Superior temporal gyrus (tissue), 1 donor: ENCODE results near the gene CRACDL.
A peak's percentile ranks its signal among the peaks of the same experiment; 100 is the strongest.

Experiments
- DNase-seq: peaks from one replicate; pipeline ENCODE4 v3.0.0-alpha.2; 2016; ENCODE audit errors: extremely low spot score

CRACDL gene

DNA sequence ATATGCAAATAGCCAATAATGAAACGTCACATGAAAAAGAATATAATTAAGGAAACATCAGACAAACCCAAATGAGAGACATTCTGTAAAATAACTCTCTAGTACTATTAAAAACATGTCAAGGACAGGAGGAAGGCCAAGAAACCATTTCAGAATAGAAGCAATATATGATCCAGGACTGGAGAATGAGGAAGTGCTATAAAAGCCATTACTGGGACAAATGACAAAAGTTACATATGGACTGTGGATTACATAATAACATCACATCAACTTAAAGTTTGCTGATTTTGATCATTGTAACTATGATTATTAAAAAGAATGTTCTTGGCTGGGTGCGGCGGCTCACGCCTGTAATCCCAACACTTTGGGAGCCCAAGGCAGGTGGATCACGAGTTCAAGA is 81.3 kb downstream of the CRACDL start:
- DNase-seq = no peak

DNA sequence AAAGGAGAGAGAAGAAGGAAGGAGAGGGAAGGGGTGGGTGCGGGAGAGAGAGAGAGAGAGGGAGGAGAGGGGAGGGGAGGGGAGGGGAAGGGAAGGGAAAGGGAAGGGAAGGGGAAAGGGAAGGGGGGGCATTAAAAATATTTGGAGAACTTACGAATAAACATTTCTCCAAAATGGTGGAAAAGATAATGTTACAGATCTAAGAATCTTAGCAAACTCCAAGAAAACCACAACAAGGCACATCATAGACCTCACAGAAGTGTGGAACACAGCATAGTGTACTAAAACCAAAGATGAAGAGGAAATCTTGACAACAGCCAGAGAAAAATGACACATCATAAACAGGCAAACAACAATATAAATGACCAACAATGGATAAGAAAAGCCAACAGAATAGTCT is 83.1 kb downstream of the CRACDL start:
- no peak for DNase-seq

DNA sequence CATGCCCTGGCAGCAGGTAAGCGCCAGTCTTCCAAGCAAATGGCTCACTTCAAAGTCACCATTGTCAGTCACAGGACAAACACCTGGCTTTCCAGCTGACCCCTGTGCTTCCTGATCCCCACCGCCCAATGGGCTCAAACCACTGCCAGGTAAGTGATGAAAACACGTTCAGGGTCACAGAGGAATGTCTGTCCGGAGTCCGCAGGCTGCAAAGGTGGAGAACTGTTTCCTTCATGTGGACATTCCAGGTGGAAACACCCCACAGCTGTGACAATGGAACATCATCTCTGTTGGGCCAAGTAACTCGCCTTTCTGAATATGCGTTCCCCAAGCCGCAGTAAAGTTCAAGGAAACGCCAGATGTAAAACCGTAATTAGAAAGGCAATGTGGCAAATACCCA is 86.0 kb downstream of the CRACDL start:
- no peak for DNase-seq

DNA sequence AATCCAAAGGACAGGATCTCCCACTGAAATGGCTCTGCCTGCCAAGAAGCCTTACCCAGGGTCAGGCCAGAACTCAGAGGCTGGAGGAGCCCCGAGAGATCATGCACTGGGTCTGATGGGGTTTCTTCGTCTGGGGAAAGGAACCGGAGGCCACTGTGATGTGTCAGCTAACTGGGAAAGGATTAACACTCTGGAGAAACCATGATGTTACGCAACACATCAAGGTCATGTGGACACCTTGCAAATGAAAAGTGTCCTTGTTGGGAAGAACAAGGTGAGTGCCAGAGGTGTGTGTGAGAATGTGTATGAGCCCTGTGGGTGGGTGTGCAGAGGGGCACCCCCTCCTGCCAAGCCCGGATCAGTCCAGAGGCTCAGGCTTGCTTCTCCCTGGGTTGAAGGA is 86.9 kb downstream of the CRACDL start:
- DNase-seq = no peak

DNA sequence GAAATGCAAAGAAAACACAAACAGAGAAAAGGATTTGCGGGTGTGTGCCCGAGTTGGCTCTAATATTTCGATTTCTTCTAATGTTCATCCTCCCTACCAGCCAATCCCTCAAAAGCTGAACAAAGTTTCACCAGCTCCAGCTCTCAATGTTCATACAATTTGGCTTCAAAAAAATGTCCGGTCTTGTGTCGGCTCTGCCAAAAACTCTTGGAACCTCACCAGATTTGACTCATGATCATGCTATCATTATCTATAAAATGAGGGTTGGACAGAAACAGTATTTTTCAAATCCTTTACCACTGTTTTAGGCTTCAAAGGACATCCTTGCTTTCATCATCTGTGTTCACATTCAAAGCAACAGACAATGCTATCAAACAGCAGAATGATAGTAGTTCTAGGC is 88.2 kb downstream of the CRACDL start:
- DNase-seq = peak; percentile 50

DNA sequence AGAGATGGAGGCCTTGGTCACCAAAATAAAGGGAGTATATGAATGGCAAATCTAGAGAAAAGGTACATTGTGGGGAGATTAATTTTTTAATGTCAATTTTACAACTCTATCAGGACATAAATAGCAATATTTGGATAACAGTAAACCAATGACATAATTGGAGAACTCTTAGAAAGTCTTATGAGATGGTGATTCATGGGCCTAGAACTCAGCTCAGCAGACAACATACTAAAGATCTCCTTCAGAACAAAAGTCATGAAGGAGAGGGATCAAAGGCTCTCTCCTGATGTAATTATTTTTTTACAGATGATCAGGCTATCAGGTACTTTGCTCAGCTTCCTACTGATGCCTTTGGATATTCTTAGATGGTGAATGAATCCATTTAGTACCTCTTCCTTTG is 90.0 kb downstream of the CRACDL start:
- DNase-seq = no peak

DNA sequence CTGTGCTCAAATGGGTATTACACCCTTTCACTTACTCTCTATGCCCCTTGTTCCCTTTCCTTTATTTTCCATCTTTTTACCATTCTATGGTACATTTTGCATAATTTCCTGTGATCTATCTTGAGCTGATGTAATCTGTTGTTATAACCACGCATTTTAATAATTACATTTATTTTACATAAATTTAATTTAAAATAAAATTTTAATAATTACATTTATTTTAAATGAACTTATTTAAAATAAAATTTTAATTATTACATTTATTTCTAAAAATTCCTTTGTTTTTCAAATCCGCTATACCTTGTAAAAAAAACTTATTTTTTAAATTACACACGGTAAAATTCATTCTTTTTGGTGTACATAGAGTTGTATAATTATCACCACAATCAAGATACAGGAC is 93.9 kb downstream of the CRACDL start:
- no peak for DNase-seq

DNA sequence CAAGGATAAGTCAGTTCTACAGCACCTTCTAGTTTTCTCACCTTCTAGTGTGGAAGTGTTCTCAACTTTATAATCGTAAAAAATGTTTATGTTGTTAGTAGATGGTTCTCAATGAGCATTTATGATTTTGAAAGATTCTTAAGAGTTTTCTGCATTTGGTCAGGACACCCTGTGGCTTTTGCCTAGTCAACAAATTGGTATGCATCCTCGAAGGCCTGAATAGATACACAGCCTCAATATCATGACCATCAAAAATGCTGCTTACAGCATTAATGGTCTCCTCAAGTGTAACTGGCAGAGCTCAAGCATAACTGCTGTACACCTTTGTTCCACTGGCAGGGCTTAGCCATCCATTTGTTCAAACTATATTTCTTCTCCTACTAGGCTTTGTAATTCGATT is 96.7 kb downstream of the CRACDL start:
- no peak for DNase-seq

DNA sequence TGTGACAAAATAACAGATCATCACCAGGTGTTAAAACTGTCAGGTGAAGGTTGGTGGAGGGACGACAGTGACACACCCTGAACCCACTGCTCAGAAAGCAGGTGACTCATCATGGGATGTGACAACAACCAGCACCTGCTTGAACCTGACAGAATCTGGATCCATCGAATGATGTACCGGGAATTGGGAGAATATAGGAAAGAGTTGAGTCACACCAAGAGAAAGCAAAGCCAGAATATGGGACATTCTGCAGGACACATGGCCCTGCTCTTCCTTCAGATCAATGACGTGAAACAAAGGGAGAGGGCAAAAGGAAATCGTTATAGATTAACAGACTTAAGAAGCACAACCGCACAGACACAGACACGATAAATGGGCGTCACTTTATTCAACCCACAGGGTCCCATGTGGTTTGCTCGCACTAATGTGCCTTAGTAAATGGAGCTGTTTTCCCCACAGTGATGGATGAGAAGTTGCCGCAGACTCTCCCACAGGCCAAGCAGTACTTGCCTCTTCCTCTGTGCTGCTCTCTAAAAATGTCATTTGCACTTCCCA is 100.1 kb downstream of the CRACDL start:
- no peak for DNase-seq

DNA sequence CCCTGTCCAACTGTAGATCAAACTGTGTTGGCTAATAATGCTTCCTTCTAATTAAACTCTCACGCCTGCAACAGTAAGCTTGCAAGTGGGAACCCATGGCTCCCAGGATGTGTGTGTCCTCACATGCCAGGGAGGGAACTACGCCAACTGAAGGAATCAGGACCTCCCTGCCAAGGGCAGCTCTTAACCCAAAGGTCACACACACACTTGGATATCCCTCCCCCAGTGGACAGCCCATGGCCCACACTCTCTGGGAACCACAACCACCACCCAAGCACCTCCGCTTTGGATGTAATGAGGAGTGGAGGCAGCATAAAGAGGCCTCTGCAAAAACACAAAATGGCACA is 102.1 kb downstream of the CRACDL start:
- no peak for DNase-seq

DNA sequence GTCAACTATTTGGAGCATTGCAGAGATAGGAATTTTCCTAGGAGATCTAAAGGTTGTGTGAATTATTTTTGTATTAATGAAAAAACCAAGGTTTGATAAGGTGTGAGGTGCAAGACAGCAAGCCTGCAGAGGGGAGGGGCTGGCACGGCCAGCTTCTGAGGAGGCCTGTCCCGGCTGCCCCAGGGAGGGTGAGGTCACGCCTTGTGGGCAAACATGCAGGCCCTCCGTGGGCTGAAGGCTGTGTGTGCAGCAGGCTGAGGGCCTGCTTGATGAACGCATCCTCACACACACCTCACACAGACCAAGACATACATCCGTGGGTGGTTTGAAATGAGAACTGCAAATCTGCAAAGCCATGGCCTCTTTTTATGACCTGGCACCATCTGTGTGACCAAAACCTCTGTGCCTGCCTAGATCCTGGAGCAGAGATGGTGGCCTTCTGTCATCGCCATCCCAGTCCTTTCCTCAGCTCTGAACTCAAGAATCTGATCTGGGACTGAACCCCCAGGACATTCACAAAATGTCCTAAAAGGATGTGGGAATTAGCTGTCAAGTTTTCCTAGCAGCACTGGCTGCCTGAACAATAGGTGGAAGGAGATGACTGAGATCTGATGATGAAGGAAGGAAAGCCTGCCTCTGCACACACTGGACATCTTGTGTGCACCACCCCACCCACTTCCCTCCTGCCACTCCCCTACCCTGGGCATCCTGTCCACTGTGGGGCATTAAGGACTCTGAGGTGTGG is 102.7 kb downstream of the CRACDL start:
- no peak for DNase-seq

DNA sequence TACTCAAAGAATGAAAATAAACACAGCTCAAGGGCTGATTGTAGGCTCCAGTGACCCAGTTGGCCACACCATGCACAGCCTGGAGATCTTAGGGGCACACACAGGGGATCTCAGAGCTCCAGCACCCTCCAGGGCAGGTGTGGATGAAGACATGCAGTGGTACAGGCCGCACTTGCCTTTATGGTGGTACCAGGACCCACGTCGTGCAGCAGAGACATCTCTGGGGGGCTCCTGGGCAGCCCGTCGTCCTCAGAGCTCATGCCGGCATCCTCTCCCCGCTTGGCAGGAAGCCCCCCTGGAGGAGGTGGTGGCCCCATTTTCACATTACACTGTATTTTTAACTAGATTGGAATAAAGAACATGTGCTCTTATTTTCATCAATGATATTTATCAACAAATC is 103.9 kb downstream of the CRACDL start:
- DNase-seq = no peak

DNA sequence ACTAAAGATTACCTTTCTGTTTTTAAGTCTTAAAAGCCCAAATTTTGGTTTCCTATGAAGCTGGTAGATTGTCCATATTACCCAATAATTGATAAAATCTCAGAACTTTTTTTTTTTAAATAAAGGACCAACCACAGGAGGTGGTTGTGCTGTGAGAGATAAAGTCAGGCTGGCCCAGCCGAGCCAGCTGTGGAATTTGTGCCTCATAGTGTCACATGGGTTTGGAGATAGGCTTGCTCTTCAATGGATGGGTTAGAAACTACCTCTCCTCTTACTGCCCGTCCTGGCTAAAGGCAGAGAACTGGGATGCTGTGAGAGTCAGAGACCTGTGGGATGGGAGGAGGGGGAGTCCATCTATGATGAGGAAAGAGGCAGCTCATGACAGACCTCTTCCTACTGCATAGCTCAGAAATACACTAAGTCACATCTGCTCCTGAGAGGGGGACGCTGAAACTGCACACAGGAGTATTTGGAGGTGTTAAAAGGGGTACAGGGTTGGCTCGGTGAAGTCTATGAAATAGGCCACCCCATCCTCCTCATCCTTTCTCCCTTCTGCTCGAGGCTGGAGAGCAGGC is 105.4 kb downstream of the CRACDL start:
- no peak for DNase-seq

DNA sequence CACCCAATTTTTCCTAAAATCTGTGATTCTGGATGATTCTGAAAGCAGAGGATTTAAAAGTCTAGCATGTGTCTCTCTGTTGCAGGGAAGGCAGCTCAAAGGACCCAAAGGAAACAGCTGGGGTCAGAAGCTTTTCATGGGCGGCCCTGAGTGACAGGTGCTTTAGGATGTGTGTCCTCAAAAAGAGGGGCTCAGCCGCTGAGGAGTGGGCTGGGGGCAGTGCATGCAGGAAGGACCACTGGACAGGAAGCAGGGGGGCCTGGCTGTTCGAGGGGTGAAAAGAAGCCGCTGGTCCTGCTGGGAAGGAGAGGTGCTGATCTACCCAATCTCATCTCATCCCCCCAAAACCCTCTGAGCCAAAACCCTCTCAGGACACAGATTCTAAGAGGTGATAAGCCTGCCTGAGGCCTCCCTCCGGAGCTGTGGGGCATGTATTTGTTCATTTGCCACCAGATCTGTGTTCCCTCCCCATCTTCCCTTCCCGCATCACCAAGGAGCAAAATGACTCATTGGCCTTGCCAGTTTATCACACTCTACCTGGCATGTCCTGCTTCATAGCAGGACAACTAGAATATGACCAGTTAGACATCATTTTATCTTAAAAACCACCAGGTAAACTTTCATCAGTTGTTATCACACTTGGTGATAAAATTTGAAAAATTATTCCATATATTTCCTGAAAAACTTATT is 106.3 kb downstream of the CRACDL start:
- DNase-seq = no peak

DNA sequence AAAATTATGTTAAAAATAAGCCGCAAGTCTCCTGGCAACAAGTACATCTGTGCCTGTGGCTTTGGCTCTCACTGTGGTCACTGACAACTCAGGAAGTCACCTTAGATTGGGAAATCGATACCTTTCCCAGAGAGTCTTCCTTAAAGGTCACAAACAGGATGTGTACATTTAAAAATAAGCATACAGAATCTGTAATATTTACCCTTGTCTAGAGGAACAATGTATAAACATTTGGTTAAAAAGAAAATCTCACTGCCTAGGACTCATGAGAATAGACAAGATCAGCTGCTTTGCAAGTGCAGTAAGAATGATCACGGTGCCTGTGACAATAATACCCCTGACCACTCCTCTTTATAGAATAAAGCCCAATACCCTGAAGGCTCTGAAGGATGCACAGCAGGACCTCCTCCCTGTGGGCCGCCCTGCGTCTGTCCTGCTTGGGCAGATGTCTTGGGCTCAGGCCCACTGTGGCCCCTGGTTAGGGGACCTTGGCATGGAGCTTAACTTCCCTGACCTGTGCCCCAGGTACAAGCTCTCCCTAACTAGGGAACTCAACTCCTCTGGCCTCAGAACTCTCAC is 107.1 kb downstream of the CRACDL start:
- DNase-seq = no peak

DNA sequence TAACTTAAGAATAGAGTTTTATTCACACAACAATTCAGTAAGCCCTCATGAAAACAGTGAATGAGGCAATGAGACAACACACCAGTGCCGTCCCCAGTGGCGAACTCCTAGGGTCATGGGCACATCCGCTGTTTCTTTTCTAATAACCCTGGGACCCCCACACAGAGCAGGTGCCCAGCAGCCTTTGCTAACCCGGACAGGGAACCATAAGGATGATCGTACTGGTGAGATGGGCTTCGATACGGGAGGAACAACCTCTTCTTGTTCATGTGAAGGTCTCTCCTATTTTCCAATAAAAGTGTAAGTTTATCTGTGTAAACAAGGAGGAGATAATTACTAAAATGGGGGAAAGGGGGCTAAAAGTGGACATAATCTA is 107.7 kb downstream of the CRACDL start:
- no peak for DNase-seq

DNA sequence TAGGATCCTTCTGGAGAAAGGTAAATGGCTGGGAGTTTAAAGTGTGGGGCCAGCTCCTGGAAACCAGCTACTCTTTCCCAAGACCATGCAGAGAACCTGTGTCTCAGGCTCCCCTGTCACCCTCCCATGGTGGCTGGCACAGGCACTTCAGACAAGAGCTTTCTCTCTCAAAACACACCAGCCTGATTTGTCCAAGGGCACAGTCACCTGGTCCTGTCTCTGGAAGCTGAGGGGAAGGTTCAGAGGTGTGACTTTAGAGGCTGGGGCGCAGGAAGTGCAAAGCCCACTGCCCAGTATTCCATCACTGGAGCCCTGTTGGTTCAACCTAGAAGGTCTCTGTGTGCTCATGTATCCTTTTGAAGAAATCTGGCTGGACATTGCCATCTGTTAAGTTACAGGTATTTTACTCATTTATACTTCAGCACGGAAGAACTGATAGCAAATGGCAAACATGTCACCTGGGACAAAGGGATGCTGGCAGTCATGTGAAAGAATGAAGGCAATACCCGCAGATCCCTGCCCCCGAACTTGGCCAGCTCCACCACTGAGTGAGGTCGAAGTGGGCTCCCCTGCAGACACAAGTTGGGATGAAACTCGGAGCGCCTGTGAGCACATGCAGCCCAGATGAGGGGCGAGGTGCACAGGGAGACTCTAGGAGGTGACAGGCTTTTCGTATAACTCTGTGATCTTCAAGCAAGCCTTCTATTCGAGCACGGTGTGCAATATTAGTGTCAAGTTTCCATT is 108.2 kb downstream of the CRACDL start:
- DNase-seq = no peak

DNA sequence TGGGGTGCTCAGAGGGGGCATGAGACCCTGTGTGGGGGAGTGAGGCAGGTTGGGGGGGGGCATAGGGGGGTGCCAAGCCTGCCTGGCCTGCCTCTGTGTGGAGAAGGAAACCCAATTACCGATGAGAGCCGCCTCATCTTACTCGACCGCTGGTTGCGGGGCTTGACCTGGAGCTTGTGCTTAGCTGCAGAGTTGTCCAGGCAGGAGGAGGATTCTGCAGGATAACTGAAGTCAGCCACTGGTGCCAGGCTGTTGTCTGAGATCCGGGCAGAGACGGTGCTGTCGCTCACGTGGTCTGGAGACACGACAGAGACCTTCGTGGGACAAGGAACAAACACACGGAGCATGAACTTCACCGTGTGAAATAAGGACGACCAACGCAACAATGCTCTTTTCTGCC is 109.2 kb downstream of the CRACDL start:
- DNase-seq = no peak

DNA sequence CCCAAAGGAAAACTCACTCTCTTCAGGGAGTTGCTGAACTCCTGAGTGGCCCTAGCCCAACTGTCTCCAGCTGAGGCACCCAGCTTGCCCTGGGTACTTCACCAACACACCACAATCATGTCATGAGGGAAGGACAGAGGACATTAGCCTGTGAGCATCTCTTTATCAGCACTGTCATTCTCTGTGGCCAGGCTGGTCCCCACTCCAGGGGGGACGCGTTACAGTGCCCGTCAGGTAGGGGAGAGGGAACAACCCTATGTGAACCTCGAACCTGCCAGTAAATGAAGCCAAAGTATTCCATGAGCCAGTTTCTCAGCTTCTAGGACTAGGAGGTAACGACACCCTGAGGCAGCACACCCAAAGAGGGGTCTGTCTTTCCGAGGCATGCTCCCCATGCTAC is 110.2 kb downstream of the CRACDL start:
- no peak for DNase-seq

DNA sequence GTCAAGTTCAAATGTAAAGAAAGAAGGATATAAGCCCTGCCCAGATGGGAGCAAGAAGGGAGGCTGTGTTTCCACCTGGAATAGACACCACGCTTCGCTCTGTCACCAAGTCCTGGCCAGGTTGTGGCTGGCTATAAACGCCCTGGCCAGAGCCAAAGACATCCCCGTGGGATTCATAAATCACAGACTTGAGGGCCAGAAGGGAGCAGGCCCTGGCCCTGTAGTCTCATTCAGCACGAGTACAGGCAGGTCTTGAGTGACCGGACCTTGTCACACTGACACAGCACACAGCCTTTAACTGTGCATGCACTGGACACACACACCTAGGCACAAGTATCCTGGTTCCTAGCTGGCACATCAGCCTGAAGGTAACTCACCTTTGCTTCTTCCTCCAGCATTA is 110.6 kb downstream of the CRACDL start:
- no peak for DNase-seq

DNA sequence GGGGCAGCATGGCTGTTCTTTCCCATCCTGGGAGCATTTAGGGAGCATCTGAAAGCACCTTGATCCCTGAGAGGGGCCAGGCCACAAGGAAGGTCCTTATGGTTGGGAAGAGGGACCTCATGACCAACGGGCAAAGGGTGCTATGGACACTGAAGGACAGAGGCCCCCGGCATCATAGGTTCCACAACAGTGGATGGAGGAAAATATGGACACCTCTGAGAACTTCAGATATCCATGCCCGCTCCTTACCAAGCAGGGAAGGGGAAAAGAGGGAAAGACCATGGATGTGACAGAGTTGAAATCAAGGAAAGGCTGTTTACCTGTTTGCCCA is 111.0 kb downstream of the CRACDL start:
- DNase-seq = no peak
